ENCODE data around the gene DNAJC30. TPM values are rescaled to one million over a fixed set of nuclear protein-coding genes. Genes with fewer than 3 reads are reported as not detected.
"Not testable (repeated sequence)": the region's sequence is repeated elsewhere in the genome, so short reads cannot be mapped to it uniquely, and the experiment has no call there.

DNAJC30 gene
- total RNA-seq, 1 donor from 2014 or later = 9.5 TPM

DNA sequence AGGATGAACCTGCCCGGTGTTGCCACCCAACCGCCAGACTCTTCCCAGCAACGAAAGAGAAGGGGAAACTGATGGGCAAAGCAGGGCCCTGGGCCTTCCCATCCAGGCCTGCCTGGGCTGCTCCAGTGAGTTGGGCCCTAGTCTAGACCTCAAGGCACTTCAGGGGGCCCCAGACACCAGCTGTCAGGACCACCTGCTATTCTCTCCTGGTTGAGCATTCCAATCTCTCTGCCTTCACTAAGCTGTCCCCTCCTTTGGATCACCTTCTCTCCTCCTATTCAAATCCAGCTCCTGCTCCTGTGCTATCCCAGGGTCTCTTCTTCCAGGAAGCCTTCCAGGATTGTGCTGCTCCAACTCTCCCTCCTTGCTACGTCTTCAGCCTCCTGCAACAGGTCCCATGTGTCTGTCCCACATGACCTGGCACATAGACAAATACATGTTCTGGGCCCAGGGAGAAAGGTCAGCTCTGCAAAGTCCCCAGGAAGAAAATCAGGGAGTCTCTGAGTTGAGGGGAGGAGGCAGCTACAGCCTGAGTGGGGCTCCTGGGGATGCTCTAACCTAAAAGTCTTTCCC is 33.2 kb upstream of the DNAJC30 start:
- TF ChIP-seq, protein P1, sequence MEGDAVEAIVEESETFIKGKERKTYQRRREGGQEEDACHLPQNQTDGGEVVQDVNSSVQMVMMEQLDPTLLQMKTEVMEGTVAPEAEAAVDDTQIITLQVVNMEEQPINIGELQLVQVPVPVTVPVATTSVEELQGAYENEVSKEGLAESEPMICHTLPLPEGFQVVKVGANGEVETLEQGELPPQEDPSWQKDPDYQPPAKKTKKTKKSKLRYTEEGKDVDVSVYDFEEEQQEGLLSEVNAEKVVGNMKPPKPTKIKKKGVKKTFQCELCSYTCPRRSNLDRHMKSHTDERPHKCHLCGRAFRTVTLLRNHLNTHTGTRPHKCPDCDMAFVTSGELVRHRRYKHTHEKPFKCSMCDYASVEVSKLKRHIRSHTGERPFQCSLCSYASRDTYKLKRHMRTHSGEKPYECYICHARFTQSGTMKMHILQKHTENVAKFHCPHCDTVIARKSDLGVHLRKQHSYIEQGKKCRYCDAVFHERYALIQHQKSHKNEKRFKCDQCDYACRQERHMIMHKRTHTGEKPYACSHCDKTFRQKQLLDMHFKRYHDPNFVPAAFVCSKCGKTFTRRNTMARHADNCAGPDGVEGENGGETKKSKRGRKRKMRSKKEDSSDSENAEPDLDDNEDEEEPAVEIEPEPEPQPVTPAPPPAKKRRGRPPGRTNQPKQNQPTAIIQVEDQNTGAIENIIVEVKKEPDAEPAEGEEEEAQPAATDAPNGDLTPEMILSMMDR (IDR thresholded peaks at IDR 0.05) = no peak
- H3K27ac Mint-ChIP-seq (ENCODE audit: unreplicated experiment) = peak overlapping the region; percentile 90
- peaks cover 55% of the 10 kb centered on the region for H3K4me1 Mint-ChIP-seq (ENCODE audit: low read depth)
- H3K9me3 Mint-ChIP-seq (ENCODE audit: low read depth) = no peaks in the 10 kb centered on the region
- peak overlapping the region; percentile 16 for H3K4me3 Mint-ChIP-seq (ENCODE audit: unreplicated experiment)
- H3K27me3 Mint-ChIP-seq (ENCODE audit: low read depth) = no peaks in the 10 kb centered on the region
- peaks cover 7% of the 10 kb centered on the region for H3K36me3 Mint-ChIP-seq (ENCODE audit: low read depth)
- DNase-seq (ENCODE audit: low spot score) = no peak

DNA sequence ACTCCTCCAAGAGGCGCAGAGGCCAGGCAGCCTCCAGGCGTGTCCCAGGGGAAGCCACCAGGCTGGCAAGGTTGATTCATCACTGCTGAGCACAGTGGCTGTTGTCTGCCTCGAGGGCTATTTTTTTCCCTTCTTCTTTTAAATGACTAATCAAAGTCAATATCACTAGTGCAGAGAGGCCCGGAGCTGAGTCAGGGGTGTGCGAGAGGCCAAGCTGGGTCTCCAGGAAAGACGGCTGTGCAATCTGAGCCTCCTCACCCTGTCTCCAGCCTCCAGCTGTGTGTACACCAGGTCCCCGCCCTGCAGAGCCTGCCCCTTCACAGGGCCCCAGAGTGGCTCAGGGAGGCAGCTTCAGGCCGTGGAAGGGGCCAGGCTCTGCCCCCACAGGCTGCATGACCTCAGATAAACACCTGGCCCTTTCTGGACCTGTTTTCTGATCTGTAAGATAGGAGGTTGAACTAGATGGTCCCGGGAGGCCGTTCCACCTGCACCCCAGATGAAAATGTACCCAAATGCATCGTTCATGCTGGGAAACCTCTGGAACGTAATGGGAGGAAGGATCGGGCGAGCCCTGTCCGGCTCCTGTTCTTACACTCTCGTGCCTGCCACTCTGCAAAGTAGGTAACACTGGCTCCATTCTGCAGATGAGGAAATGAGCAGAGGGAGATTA is 32.5 kb upstream of the DNAJC30 start:
- peak overlapping the region; percentile 90 for H3K27ac Mint-ChIP-seq (ENCODE audit: unreplicated experiment)

DNA sequence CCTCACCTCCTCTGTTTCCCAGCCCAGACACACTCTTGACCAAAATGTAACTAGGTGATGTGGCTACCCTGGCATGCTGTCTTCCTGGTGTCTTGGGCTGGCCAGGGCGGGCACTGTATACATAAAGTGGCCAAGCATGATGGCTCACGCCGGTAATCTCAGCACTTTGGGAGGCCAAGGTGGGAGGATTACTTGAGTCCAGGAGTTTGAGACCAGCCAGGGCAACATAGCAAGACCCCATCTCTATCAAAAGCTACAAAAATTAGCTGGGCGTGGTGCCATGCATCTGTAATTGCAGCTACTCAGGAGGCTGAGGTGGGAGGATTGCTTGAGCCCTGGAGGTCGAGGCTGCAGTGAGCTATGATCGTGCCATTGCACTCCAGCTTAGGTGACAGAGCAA is 30.1 kb upstream of the DNAJC30 start:
- H3K9me3 Mint-ChIP-seq (ENCODE audit: low read depth); H3K27me3 Mint-ChIP-seq (ENCODE audit: low read depth); H3K36me3 Mint-ChIP-seq (ENCODE audit: low read depth); H3K27ac Mint-ChIP-seq (ENCODE audit: unreplicated experiment); DNase-seq (ENCODE audit: low spot score); H3K4me3 Mint-ChIP-seq (ENCODE audit: unreplicated experiment): not testable (repeated sequence)
- peaks cover 41% of the 10 kb centered on the region for H3K4me1 Mint-ChIP-seq (ENCODE audit: low read depth)

More for the DNA sequence above, 32.5 kb upstream of the DNAJC30 start:
- Mint-ChIP-seq H3K27me3 (ENCODE audit: low read depth) (no peaks in the 10 kb centered on the region), H3K4me1 (ENCODE audit: low read depth) (peaks cover 49% of the 10 kb centered on the region), H3K4me3 (ENCODE audit: unreplicated experiment) (peak overlapping the region; percentile 16), H3K36me3 (ENCODE audit: low read depth) (peaks cover 7% of the 10 kb centered on the region), H3K9me3 (ENCODE audit: low read depth) (no peaks in the 10 kb centered on the region)
- TF ChIP-seq, protein P1 (IDR thresholded peaks at IDR 0.05) = no peak
- DNase-seq (ENCODE audit: low spot score) = no peak

DNA sequence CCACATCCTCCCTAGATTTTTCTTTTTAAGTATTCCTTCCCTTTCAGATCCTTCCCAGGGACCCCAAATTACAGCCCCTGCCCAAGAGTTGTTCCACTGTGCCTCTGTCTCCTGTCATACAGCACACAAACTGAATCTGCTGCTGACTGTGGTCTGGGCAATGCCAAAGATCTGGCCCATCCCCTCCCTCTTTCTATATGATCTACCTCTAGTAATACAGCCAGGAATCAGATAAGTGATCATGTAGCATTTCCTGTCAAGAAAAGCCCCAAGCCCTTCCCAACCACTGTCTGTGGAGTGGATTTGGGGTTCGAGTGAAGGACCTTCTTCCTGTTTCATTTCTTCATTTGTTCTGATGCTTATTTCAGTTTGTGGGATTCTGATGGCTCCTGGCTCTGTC is 29.5 kb upstream of the DNAJC30 start:
- DNase-seq (ENCODE audit: low spot score) = no peak
- Mint-ChIP-seq H3K9me3 (ENCODE audit: low read depth) (no peaks in the 10 kb centered on the region), H3K4me3 (ENCODE audit: unreplicated experiment) (no peak overlapping the region), H3K4me1 (ENCODE audit: low read depth) (peaks cover 37% of the 10 kb centered on the region), H3K36me3 (ENCODE audit: low read depth) (peaks cover 8% of the 10 kb centered on the region), H3K27ac (ENCODE audit: unreplicated experiment) (no peak overlapping the region), H3K27me3 (ENCODE audit: low read depth) (no peaks in the 10 kb centered on the region)
- TF ChIP-seq, protein P1 (IDR thresholded peaks at IDR 0.05) = no peak

DNA sequence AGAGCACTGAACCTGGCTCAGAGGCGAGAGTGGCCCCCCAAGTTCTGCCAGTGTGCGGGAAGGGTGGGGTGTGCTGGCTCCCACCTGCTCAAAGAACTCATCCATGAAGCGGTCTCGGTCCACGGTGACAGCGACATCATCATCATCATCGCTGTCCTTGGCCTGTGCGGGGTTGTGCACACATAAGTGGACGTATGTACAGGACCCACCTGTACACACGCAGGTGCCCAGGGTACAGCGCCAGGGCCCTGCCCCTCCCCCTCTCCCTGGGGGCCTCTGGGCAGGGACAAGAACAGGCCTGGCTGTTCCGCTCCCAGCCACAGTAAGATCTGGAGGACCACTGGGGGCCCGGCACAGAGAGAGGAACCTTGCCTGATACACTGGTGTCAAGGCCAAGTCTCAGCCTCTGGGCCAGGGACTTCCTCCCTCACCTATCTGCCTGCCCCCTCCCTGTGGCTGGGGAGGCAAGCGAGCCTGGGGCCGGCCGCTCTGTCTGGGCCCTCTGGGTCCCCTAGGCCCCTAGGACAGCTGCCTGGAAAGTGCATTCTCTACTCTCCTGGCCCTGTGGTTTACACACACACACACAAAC is 25.8 kb upstream of the DNAJC30 start:
- H3K4me1 Mint-ChIP-seq (ENCODE audit: low read depth) = peaks cover 48% of the 10 kb centered on the region
- H3K27ac Mint-ChIP-seq (ENCODE audit: unreplicated experiment) = no peak overlapping the region
- TF ChIP-seq, protein P1 (IDR thresholded peaks at IDR 0.05) = no peak
- peaks cover 8% of the 10 kb centered on the region for H3K36me3 Mint-ChIP-seq (ENCODE audit: low read depth)
- no peak for DNase-seq (ENCODE audit: low spot score)
- H3K4me3 Mint-ChIP-seq (ENCODE audit: unreplicated experiment) = no peak overlapping the region
- H3K27me3 Mint-ChIP-seq (ENCODE audit: low read depth) = no peaks in the 10 kb centered on the region
- H3K9me3 Mint-ChIP-seq (ENCODE audit: low read depth) = no peaks in the 10 kb centered on the region
